ENCODE measurements around the gene STK36.

STK36 gene

DNA sequence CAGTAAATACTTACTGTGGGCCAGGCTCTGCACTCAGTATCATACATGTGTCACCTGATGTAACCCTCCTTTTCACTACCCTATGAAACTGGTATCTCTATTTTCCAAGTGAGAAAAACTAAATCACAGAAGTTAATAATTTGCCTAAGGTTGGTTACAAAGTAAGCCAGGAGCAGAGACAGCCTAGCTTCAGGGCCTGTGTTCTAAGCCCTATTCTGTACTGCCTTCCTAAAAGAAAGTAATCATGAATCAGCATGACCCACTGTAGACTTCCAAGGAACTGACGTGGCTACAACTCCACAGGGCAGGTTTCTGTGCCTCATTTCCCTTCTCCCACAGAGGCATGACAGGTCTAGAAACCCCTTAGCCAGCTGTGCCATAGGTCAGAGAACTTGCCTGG lies 26.8 kb upstream of the STK36 start:
- Histone ChIP-seq H4K20me1 (ENCODE audit: insufficient read depth, low read length) (no peaks in the 10 kb centered on the region), H3K4me1 (ENCODE audit: low read length) (peaks cover 22% of the 10 kb centered on the region), H3K9ac (ENCODE audit: low read length) (peak overlapping the region; percentile 46), H3K4me3 (ENCODE audit: low read length) (0 out of 2 replicates have a peak overlapping the region, but pooled peaks have one; percentile 30), H3K27me3 (ENCODE audit: low read depth, low read length) (no peaks in the 10 kb centered on the region), H3K9me3 (ENCODE audit: insufficient read depth, low read length) (no peaks in the 10 kb centered on the region), H3K36me3 (replicated peaks; ENCODE audit: low read depth, low read length) (peaks cover 50% of the 10 kb centered on the region), H2AFZ (ENCODE audit: low read depth, low read length) (no peak overlapping the region), H3K79me2 (ENCODE audit: low read length) (peaks cover 7% of the 10 kb centered on the region; the same call in 1 of the 2 replicates), H3K27ac (ENCODE audit: low read length) (peak overlapping the region; percentile 90), H3K4me2 (ENCODE audit: low read length) (peak overlapping the region; percentile 68)
- no peak for TF ChIP-seq EZH2phosphoT487 (IDR thresholded peaks at IDR 0.05; ENCODE audit: low read depth)
- TF ChIP-seq CTCF (IDR thresholded peaks at IDR 0.05; ENCODE audit: low read depth, low read length): no peak

DNA sequence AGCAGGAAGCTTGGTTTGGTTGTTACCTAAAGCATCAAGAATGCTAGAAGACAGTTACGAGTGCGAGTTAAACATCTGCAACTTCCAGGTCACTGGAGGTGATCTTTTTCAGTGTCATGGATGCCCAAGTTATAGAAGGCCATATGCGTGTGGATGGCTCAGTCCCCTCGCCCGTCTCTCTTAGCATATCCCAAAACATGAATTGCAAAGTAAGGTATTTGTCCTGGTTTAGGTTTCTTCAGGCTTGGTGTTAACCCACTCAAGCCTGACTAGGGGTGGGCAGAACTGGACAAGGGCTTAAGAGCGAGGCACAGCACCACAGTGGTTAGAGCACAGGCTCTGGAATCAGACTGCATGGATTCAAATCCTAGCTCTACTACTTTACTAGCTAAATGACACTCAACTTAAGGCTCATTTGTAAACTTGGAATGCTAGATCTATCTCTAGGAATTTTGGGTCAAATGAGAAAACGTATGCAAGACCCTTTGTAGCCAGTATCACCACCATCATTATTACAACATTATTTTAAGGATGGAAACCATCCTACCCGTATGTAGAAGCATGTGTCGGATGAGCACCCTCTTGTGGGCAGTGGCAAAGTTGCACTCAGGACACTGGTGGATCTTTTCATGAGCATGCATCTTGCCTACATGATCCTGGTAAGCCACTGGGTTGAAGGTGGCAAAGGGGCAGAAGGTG lies 23.6 kb upstream of the STK36 start:
- Histone ChIP-seq H3K4me3 (ENCODE audit: low read length) (no peak overlapping the region), H2AFZ (ENCODE audit: low read depth, low read length) (no peak overlapping the region), H3K4me1 (ENCODE audit: low read length) (peaks cover 22% of the 10 kb centered on the region), H3K27ac (ENCODE audit: low read length) (no peak overlapping the region), H3K79me2 (ENCODE audit: low read length) (peaks cover 7% of the 10 kb centered on the region; the same call in 1 of the 2 replicates), H3K4me2 (ENCODE audit: low read length) (no peak overlapping the region), H3K9me3 (ENCODE audit: insufficient read depth, low read length) (no peaks in the 10 kb centered on the region), H3K27me3 (ENCODE audit: low read depth, low read length) (no peaks in the 10 kb centered on the region), H3K9ac (ENCODE audit: low read length) (no peak overlapping the region), H4K20me1 (ENCODE audit: insufficient read depth, low read length) (no peaks in the 10 kb centered on the region), H3K36me3 (replicated peaks; ENCODE audit: low read depth, low read length) (peaks cover 41% of the 10 kb centered on the region)
- TF ChIP-seq CTCF (IDR thresholded peaks at IDR 0.05; ENCODE audit: low read depth, low read length): peak; percentile 70
- TF ChIP-seq EZH2phosphoT487 (IDR thresholded peaks at IDR 0.05; ENCODE audit: low read depth): no peak

GRCh38 chr2:218648787-218649100 lies 23.1 kb upstream of the STK36 start:
- Histone ChIP-seq H3K9ac (ENCODE audit: low read length) (no peak overlapping the region), H3K79me2 (ENCODE audit: low read length) (peaks cover 7% of the 10 kb centered on the region; the same call in 1 of the 2 replicates), H3K27ac (ENCODE audit: low read length) (no peak overlapping the region), H3K4me2 (ENCODE audit: low read length) (no peak overlapping the region), H2AFZ (ENCODE audit: low read depth, low read length) (no peak overlapping the region), H3K4me3 (ENCODE audit: low read length) (no peak overlapping the region), H3K36me3 (replicated peaks; ENCODE audit: low read depth, low read length) (peaks cover 38% of the 10 kb centered on the region), H3K9me3 (ENCODE audit: insufficient read depth, low read length) (no peaks in the 10 kb centered on the region), H4K20me1 (ENCODE audit: insufficient read depth, low read length) (no peaks in the 10 kb centered on the region), H3K27me3 (ENCODE audit: low read depth, low read length) (no peaks in the 10 kb centered on the region), H3K4me1 (ENCODE audit: low read length) (peaks cover 22% of the 10 kb centered on the region)
- TF ChIP-seq CTCF (IDR thresholded peaks at IDR 0.05; ENCODE audit: low read depth, low read length) (no peak), EZH2phosphoT487 (IDR thresholded peaks at IDR 0.05; ENCODE audit: low read depth) (no peak)

GRCh38 chr2:218655751-218656150 lies 16.1 kb upstream of the STK36 start:
- Histone ChIP-seq H3K4me3 (ENCODE audit: low read length) (no peak overlapping the region), H3K27me3 (ENCODE audit: low read depth, low read length) (no peaks in the 10 kb centered on the region), H4K20me1 (ENCODE audit: insufficient read depth, low read length) (no peaks in the 10 kb centered on the region), H2AFZ (ENCODE audit: low read depth, low read length) (no peak overlapping the region), H3K9me3 (ENCODE audit: insufficient read depth, low read length) (no peaks in the 10 kb centered on the region), H3K4me1 (ENCODE audit: low read length) (peaks cover 7% of the 10 kb centered on the region), H3K4me2 (ENCODE audit: low read length) (no peak overlapping the region), H3K9ac (ENCODE audit: low read length) (no peak overlapping the region), H3K79me2 (ENCODE audit: low read length) (peaks cover 38% of the 10 kb centered on the region), H3K36me3 (replicated peaks; ENCODE audit: low read depth, low read length) (peaks cover 19% of the 10 kb centered on the region), H3K27ac (ENCODE audit: low read length) (no peak overlapping the region)
- TF ChIP-seq EZH2phosphoT487 (IDR thresholded peaks at IDR 0.05; ENCODE audit: low read depth) (no peak), CTCF (IDR thresholded peaks at IDR 0.05; ENCODE audit: low read depth, low read length) (no peak)
